ENCODE results near the gene LRRN1. TPM values are rescaled to one million over a fixed set of nuclear protein-coding genes. Genes with fewer than 3 reads are reported as not detected.

LRRN1 gene
- total RNA-seq, 3 donors from 2014 or later, result 0.32 to 18.9 (median 4.3) TPM

DNA sequence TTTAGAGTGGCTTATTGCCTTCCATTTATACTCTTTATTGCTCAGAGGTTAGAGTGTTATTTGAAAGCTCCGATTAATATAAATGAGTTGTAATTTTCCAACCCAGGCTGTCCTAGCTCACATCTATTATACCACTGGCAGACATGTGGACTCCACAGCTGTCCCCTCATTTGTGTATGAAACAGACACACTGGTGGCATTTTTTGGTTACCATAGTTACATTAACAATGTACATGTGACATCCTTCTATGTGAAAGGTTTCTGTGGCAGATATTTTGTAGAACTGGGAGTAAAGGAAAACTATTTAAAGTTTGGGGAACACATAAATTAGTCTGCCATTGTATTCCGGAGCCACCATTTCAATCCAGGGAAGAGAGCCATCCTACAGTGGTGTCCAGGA lies 5.3 kb downstream of the LRRN1 start:
- Histone ChIP-seq H3K27ac (no peak overlapping the region), H3K36me3 (no peaks in the 10 kb centered on the region), H3K4me1 (peaks cover 0 to 3% of the 10 kb centered on the region in 2 donors), H3K9me3 (no peaks in the 10 kb centered on the region), H3K4me3 (no peak overlapping the region), H3K27me3 (peaks cover 0 to 3% of the 10 kb centered on the region in 2 donors)
- DNase-seq (ENCODE audit: low spot score in 2 of 2), result no peak
- TF ChIP-seq CTCF (IDR thresholded peaks at IDR 0.05), result no peak
- no peak for TF ChIP-seq POLR2A (IDR thresholded peaks at IDR 0.05)
- no peak for TF ChIP-seq POLR2AphosphoS5 (IDR thresholded peaks at IDR 0.05)
- intact Hi-C loops (cut with DNase I; ENCODE audit: low total_unique reads), result no loop called here

- no peak for DNase-seq (ENCODE audit: low spot score in 2 of 2)
These were observed 6.9 kb downstream of the LRRN1 start for GRCh38 chr3:3806092-3806491.

DNA sequence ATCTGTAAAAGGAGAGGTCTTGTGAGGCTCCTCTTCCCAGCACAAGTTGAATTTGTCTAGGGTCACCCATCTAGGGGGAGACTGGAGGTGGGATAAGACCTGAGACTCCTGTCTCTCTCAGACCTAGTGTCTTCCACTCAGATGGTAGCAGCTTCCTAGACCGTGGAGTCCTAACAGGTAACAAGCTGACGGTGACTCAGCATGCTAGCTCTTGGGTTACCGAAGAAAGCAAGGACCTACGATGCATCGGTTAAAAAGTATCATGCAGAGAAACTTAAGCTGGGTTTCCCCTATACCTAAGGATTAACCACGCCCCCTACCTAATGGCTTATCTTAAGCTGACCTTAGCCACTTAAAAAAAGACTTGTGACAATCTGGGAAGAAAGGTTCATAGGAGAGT lies 7.6 kb downstream of the LRRN1 start:
- intact Hi-C loops (cut with DNase I; ENCODE audit: low total_unique reads), result no loop called here
- Histone ChIP-seq H3K4me3 (no peak overlapping the region), H3K27ac (no peak overlapping the region), H3K9me3 (no peaks in the 10 kb centered on the region), H3K27me3 (peaks cover 0 to 3% of the 10 kb centered on the region in 2 donors), H3K4me1 (no peaks in the 10 kb centered on the region), H3K36me3 (no peaks in the 10 kb centered on the region)
- TF ChIP-seq POLR2AphosphoS5 (IDR thresholded peaks at IDR 0.05), result no peak
- TF ChIP-seq POLR2A (IDR thresholded peaks at IDR 0.05), result no peak
- no peak for TF ChIP-seq CTCF (IDR thresholded peaks at IDR 0.05)
- DNase-seq (ENCODE audit: low spot score in 2 of 2), result no peak

More at GRCh38 chr3:3806092-3806491, 6.9 kb downstream of the LRRN1 start:
- intact Hi-C loops (cut with DNase I; ENCODE audit: low total_unique reads), result no loop called here
- Histone ChIP-seq H3K27ac (no peak overlapping the region), H3K4me1 (no peaks in the 10 kb centered on the region), H3K9me3 (no peaks in the 10 kb centered on the region), H3K4me3 (no peak overlapping the region), H3K27me3 (peaks cover 0 to 3% of the 10 kb centered on the region in 2 donors), H3K36me3 (no peaks in the 10 kb centered on the region)
- TF ChIP-seq POLR2AphosphoS5 (IDR thresholded peaks at IDR 0.05), result no peak
- TF ChIP-seq CTCF (IDR thresholded peaks at IDR 0.05), result no peak
- TF ChIP-seq POLR2A (IDR thresholded peaks at IDR 0.05), result no peak

GRCh38 chr3:3813013-3813412 lies 13.8 kb downstream of the LRRN1 start:
- H3K27ac ChIP-seq, result no peak overlapping the region
- H3K27me3 ChIP-seq, result no peaks in the 10 kb centered on the region
- no peak overlapping the region for H3K4me3 ChIP-seq
- no peaks in the 10 kb centered on the region for H3K4me1 ChIP-seq
- no peaks in the 10 kb centered on the region for H3K9me3 ChIP-seq
- TF ChIP-seq POLR2A (IDR thresholded peaks at IDR 0.05) (no peak), POLR2AphosphoS5 (IDR thresholded peaks at IDR 0.05) (no peak), CTCF (IDR thresholded peaks at IDR 0.05) (no peak)
- intact Hi-C loops (cut with DNase I; ENCODE audit: low total_unique reads), result no loop called here
- no peaks in the 10 kb centered on the region for H3K36me3 ChIP-seq
- no peak for DNase-seq (ENCODE audit: low spot score in 2 of 2)

DNA sequence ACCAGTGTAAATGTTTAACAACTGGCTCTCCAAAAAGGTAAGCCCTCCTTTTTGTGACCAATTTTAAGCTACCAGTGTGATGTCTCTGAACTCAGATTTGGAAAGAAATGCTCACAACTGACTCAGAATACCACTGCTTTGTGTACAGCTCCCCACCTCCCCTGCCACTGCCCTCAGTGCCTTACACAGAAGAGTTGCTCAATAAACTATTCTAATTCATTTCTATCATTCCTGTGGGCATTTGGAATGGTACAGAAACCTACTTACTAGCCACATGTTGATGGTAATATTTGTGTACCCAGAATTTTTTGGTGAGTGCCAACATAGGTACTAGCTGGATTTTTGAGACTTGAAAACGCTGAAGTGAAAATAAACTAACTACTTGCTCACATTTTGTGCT lies 16.0 kb downstream of the LRRN1 start:
- no peak overlapping the region for H3K4me3 ChIP-seq
- no peak overlapping the region for H3K27ac ChIP-seq
- no peak for DNase-seq (ENCODE audit: low spot score in 2 of 2)
- no peaks in the 10 kb centered on the region for H3K36me3 ChIP-seq
- no peaks in the 10 kb centered on the region for H3K27me3 ChIP-seq
- no peaks in the 10 kb centered on the region for H3K9me3 ChIP-seq
- TF ChIP-seq POLR2A (IDR thresholded peaks at IDR 0.05) (no peak), POLR2AphosphoS5 (IDR thresholded peaks at IDR 0.05) (no peak), CTCF (IDR thresholded peaks at IDR 0.05) (no peak)
- H3K4me1 ChIP-seq, result no peaks in the 10 kb centered on the region
- intact Hi-C loops (cut with DNase I; ENCODE audit: low total_unique reads), result no loop called here
